GDM1 (cell line): Measurements from ENCODE around the gene ADAMTSL3.

Source experiments
- DNase-seq: peaks from one replicate; lab custom pipeline; 2025; lab: John Stamatoyannopoulos, UW

The ADAMTSL3 gene, protein sequence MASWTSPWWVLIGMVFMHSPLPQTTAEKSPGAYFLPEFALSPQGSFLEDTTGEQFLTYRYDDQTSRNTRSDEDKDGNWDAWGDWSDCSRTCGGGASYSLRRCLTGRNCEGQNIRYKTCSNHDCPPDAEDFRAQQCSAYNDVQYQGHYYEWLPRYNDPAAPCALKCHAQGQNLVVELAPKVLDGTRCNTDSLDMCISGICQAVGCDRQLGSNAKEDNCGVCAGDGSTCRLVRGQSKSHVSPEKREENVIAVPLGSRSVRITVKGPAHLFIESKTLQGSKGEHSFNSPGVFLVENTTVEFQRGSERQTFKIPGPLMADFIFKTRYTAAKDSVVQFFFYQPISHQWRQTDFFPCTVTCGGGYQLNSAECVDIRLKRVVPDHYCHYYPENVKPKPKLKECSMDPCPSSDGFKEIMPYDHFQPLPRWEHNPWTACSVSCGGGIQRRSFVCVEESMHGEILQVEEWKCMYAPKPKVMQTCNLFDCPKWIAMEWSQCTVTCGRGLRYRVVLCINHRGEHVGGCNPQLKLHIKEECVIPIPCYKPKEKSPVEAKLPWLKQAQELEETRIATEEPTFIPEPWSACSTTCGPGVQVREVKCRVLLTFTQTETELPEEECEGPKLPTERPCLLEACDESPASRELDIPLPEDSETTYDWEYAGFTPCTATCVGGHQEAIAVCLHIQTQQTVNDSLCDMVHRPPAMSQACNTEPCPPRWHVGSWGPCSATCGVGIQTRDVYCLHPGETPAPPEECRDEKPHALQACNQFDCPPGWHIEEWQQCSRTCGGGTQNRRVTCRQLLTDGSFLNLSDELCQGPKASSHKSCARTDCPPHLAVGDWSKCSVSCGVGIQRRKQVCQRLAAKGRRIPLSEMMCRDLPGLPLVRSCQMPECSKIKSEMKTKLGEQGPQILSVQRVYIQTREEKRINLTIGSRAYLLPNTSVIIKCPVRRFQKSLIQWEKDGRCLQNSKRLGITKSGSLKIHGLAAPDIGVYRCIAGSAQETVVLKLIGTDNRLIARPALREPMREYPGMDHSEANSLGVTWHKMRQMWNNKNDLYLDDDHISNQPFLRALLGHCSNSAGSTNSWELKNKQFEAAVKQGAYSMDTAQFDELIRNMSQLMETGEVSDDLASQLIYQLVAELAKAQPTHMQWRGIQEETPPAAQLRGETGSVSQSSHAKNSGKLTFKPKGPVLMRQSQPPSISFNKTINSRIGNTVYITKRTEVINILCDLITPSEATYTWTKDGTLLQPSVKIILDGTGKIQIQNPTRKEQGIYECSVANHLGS (N-terminal part only)

DNA sequence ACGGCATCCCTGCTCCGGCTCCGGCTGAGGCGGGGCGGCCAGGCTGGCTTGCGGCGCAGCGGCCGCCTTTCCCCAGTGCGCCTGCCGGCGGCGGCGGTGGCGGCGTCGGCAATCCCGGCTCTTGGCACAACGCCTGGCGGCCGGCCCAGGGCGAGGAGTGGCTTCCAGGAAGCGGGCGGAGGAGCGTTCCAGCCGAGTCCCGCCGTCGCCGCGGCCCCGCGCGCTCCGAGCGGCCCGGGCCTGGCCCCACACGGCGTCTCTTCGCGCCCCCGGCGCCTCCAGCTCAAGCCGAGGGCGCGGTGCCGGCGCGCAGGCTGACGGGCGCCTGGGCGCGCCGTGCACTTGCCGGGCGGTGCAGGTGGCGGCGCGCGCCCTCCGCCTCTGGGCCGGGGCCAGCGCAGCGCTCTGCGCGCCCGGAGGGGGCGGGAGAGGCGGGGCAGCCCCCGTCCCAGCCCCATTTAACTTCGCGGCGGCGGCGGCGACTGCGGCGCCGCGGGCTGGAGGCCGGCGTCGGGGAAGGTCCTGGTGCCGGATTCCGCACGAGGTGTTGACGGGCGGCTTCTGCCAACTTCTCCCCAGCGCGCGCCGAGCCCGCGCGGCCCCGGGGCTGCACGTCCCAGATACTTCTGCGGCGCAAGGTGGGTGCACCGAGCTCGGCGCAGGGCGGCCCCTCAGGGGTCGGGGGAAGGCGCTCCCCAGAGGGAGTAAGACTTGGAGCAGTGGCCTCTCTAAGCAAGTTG lies at the start of gene ADAMTSL3:
TSS of gene ADAMTSL3 (plus strand) at position 485 of the 740 bp plus-strand sequence. CDS start 1,639 bp downstream, outside the sequence.
- DNase-seq, result no peak

- no peak for DNase-seq
Measured at GRCh38 chr15:83604549-83604948, 49.4 kb upstream of the ADAMTSL3 start.

- DNase-seq, result no peak
Measured at GRCh38 chr15:83605111-83605945, 48.6 kb upstream of the ADAMTSL3 start.

GRCh38 chr15:83610132-83610531 lies 43.8 kb upstream of the ADAMTSL3 start:
- no peak for DNase-seq

DNA sequence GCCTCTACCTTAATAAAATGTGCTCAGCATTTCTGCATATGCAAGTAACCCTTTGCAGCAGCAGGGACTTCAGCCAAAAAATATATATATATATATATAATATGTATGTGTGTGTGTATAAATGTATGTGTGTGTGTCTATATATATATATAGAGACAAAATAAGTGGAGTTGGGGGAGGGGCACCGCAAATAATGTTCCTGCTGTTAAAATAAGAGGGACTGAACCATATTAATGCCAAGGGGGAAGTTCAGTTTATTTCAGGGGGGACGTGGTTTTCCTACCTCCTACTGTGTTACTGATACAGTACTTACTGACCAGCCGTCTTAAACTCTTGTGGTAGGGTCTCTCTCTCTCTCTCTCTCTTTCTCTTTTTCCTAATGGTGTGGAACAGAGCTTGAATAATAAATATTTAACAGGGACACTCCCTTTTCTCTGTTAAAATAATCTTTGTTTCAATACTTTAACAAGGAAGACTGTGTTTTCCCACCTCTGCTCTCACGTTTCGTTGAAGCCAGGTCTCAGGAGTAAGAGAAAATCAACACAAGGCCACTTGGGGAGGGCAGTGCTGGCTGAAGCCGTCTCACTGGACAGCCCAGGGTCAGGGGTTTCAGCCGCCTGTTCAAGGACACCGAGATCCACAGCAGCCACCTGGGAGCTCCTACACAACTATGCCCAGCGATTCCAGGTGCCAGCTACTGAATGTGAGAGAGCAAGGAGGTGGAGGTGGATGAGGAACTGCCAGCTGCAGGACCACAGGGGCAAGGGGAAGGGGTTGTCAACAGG lies 42.8 kb upstream of the ADAMTSL3 start:
- DNase-seq, result no peak

DNA sequence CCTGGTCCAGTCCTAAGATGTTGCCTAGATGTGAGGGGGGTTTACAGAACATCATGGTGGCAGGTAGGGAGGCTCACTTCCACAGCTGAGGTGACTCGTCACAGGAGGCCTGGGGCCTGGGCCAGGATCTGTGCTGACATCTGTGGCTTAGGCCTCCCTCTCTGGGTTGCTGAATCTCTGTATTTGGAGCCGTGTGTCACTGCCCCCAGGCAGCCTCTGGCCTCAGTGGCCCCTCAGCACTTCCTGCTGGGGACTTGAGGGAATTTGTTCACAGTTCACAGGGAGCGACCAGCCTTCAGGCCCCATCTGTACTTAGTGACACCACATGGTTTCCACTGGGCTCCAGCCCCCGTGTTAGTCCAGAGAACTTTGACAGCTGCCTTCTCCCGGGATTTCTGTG lies 41.7 kb upstream of the ADAMTSL3 start:
- no peak for DNase-seq

- DNase-seq, result no peak
Measured at GRCh38 chr15:83612898-83613635, 40.9 kb upstream of the ADAMTSL3 start.

- no peak for DNase-seq
Measured at GRCh38 chr15:83613714-83614113, 40.2 kb upstream of the ADAMTSL3 start.

DNA sequence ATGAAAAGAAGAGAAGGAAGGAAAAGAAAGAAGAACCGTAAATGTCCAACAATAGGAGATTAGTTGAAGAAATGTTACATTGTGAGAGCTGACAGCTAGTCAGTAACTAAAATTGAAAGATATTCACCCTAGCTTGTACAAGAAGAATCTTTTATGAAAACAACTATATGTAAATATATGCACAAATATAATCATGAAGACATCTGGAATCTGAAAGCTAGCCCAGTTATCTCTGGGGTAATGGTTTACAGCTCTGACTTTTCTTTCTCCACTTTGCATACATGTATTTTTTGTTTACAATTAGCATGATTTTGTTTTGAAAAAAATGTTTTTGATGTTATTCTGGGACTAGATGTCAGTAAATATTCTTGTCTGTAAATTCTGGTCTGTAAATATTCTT lies 37.1 kb upstream of the ADAMTSL3 start:
- no peak for DNase-seq

- no peak for DNase-seq
Measured at GRCh38 chr15:83626171-83626802, 27.6 kb upstream of the ADAMTSL3 start.

- DNase-seq, result no peak
Measured at GRCh38 chr15:83631534-83631933, 22.4 kb upstream of the ADAMTSL3 start.

GRCh38 chr15:83643201-83643600 lies 10.7 kb upstream of the ADAMTSL3 start:
- no peak for DNase-seq

DNA sequence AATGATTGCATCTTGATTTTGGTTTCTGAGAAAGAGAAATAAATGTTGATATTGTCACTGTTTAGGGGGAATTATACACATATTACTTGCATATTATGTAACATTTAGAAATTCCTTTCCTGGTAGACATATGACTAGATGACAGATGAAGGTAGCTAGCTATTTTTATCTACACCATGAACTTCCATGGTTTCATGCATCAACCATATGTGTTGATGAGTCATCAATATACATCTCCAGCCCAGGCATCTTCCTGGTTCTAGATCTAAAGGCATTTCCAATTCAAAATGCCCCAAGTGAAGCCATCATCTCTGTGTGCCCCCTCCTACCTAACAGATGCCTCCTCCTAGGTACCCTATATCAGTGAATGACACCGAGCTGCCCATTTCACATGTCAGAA lies 9.5 kb upstream of the ADAMTSL3 start:
- no peak for DNase-seq

DNA sequence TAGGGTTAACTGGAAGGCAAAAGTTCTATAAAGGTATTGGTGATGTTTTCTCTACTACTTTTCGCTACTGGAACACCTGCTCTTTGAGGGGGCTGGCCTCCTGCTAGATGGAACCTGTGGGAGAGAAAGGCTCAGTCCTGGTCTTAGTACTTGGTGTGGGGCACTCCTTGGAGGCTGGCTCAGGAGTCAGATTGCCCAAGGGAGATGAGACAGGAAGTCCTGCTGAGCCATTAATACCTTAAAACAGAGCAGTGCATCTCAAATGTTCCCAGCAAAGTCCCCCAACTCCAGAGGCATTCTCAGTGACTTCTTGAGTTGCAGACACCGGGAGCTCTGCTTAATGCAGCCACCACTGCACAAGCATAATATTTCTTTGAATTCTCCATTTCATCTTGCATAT lies 3.1 kb upstream of the ADAMTSL3 start:
- no peak for DNase-seq

- DNase-seq, result no peak
Measured at GRCh38 chr15:83651541-83651940, 2.4 kb upstream of the ADAMTSL3 start.

DNA sequence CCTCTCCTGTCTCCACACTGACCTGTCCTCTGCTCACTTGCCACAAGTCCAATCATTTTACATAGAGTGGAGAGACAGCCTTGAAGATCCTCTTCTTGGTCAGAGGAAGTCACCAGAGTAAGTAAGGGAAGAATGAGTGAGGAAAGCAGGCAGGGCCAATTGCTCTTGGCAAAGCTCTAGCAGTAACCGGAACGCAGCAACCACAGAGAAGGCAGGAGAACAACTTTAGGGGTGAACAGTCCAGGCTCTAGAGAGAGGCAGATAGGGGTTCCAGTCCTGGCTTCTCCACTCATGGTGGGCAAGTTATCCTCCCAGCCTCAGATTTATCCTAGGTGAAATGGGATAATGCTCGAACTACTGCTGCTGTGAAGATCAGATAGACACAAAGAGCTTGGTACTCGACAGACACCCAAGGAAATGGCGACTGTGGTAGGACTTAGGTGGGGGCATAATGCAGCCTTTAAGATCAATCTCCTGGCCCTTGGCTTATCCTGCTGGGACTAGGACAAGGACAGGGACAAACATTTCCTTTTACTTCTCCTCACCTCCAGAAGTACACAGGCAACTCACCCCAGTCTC lies 1.2 kb upstream of the ADAMTSL3 start:
- DNase-seq, result no peak

GRCh38 chr15:83653288-83653638 lies 660 bp upstream of the ADAMTSL3 start:
- no peak for DNase-seq
